ENCODE results near the gene GBA3. TPM values are rescaled to one million over a fixed set of nuclear protein-coding genes. Genes with fewer than 3 reads are reported as not detected.

Gene GBA3
- total RNA-seq, 4 donors from 2014 or later, result not detected

- 24 to 28% methylated on average over 3 of the region's 3 CpGs for WGBS, 2 donors
Measured at GRCh38 chr4:22678940-22679854, 13.5 kb upstream of the GBA3 start.

GRCh38 chr4:22680065-22680642, 12.6 kb upstream of the GBA3 start:
- 28 to 29% methylated on average over 4 of the region's 4 CpGs for WGBS, 2 donors

More at GRCh38 chr4:22678940-22679854, 13.5 kb upstream of the GBA3 start:
- peaks cover 0 to 26% (median 7%) of the 10 kb centered on the region in 4 donors for H3K4me1 ChIP-seq
- DNase-seq (ENCODE audit: low spot score in 2 of 2), result peak in 1 of 2 donors; percentile 22
- TF ChIP-seq POLR2A (IDR thresholded peaks at IDR 0.05) (no peak), EP300 (IDR thresholded peaks at IDR 0.05) (peak in 1 of 2 donors; percentile 66)
- H3K27ac ChIP-seq, result peak overlapping the region in 1 of 4 donors; percentile 64
- no peaks in the 10 kb centered on the region for H3K27me3 ChIP-seq
- no peaks in the 10 kb centered on the region for H3K9me3 ChIP-seq
- H3K4me3 ChIP-seq, result no peak overlapping the region
- H3K36me3 ChIP-seq, result no peaks in the 10 kb centered on the region

GRCh38 chr4:22683726-22684125, 9.0 kb upstream of the GBA3 start:
- TF ChIP-seq POLR2A (IDR thresholded peaks at IDR 0.05), result no peak
- Histone ChIP-seq H3K4me1 (peaks cover 0 to 23% (median 7%) of the 10 kb centered on the region in 4 donors), H3K4me3 (no peak overlapping the region), H3K9me3 (no peaks in the 10 kb centered on the region), H3K27ac (no peak overlapping the region), H3K36me3 (no peaks in the 10 kb centered on the region), H3K27me3 (no peaks in the 10 kb centered on the region)
- DNase-seq (ENCODE audit: low spot score in 2 of 2), result no peak

More at GRCh38 chr4:22680065-22680642, 12.6 kb upstream of the GBA3 start:
- H3K4me3 ChIP-seq, result no peak overlapping the region
- no peaks in the 10 kb centered on the region for H3K9me3 ChIP-seq
- DNase-seq (ENCODE audit: low spot score in 2 of 2), result no peak
- TF ChIP-seq POLR2A (IDR thresholded peaks at IDR 0.05) (no peak), CTCF (IDR thresholded peaks at IDR 0.05) (no peak), EP300 (IDR thresholded peaks at IDR 0.05) (no peak)
- no peaks in the 10 kb centered on the region for H3K27me3 ChIP-seq
- H3K27ac ChIP-seq, result peak overlapping the region in 1 of 4 donors; percentile 45
- no peaks in the 10 kb centered on the region for H3K36me3 ChIP-seq
- H3K4me1 ChIP-seq, result peaks cover 0 to 26% (median 7%) of the 10 kb centered on the region in 4 donors

- no peak for DNase-seq (ENCODE audit: low spot score in 2 of 2)
- Histone ChIP-seq H3K4me1 (peaks cover 0 to 8% (median 0%) of the 10 kb centered on the region in 4 donors), H3K9me3 (no peaks in the 10 kb centered on the region), H3K4me3 (no peak overlapping the region), H3K27ac (no peak overlapping the region), H3K27me3 (no peaks in the 10 kb centered on the region), H3K36me3 (no peaks in the 10 kb centered on the region)
- WGBS, 2 donors, result 18 to 21% methylated on average over 5 of the region's 5 CpGs
- TF ChIP-seq POLR2A (IDR thresholded peaks at IDR 0.05), result no peak
- TF ChIP-seq CTCF (IDR thresholded peaks at IDR 0.05), result no peak
- TF ChIP-seq EP300 (IDR thresholded peaks at IDR 0.05), result no peak
Measured at GRCh38 chr4:22686141-22686540, 6.6 kb upstream of the GBA3 start.

GRCh38 chr4:22688236-22688635, 4.5 kb upstream of the GBA3 start:
- Histone ChIP-seq H3K27me3 (no peaks in the 10 kb centered on the region), H3K4me3 (no peak overlapping the region), H3K9me3 (no peaks in the 10 kb centered on the region), H3K4me1 (peaks cover 0 to 8% (median 0%) of the 10 kb centered on the region in 4 donors), H3K27ac (no peak overlapping the region), H3K36me3 (no peaks in the 10 kb centered on the region)
- WGBS, 2 donors, result 86 to 87% methylated on average over 3 of the region's 3 CpGs
- TF ChIP-seq POLR2A (IDR thresholded peaks at IDR 0.05), result no peak
- no peak for TF ChIP-seq EP300 (IDR thresholded peaks at IDR 0.05)
- no peak for TF ChIP-seq CTCF (IDR thresholded peaks at IDR 0.05)
- no peak for DNase-seq (ENCODE audit: low spot score in 2 of 2)

- Histone ChIP-seq H3K4me3 (no peak overlapping the region), H3K9me3 (no peaks in the 10 kb centered on the region), H3K4me1 (peaks cover 0 to 8% (median 0%) of the 10 kb centered on the region in 4 donors), H3K36me3 (no peaks in the 10 kb centered on the region), H3K27ac (no peak overlapping the region), H3K27me3 (no peaks in the 10 kb centered on the region)
- no peak for DNase-seq (ENCODE audit: low spot score in 2 of 2)
- TF ChIP-seq EP300 (IDR thresholded peaks at IDR 0.05) (no peak), CTCF (IDR thresholded peaks at IDR 0.05) (no peak), POLR2A (IDR thresholded peaks at IDR 0.05) (no peak)
- 90 to 97% methylated on average over 3 of the region's 3 CpGs for WGBS, 2 donors
Measured at GRCh38 chr4:22689428-22689827, 3.3 kb upstream of the GBA3 start.
